Subcutaneous abdominal adipose tissue (tissue), 5 donors: Measurements from ENCODE around the gene DUSP14.
"Not testable (repeated sequence)": the region's sequence is repeated elsewhere in the genome, so short reads cannot be mapped to it uniquely, and the experiment has no call there.

ENCODE experiments used
- H3K27ac ChIP-seq: one replicate; pipeline ENCODE4 v1.7.0; 2013; ENCODE audit warnings: low read depth, mild to moderate bottlenecking, inconsistent platforms, low read length, moderate library complexity
- H3K27me3 ChIP-seq, 5 donors: one replicate each; pipeline ENCODE4 v1.7.0; 2013; ENCODE audit warnings: low read length in 5 of 5, inconsistent platforms in 1 of 5; ENCODE audit not compliant: control insufficient read depth in 5 of 5, insufficient read depth in 4 of 5
- H3K36me3 ChIP-seq, 5 donors: one replicate each; pipeline ENCODE4 v1.7.0; 2013; ENCODE audit warnings: low read length in 5 of 5; ENCODE audit not compliant: control insufficient read depth in 5 of 5, insufficient read depth in 5 of 5
- H3K4me1 ChIP-seq, 5 donors: one replicate each; pipeline ENCODE4 v1.7.0; 2013; ENCODE audit warnings: low read length in 5 of 5, mild to moderate bottlenecking in 3 of 5, moderate library complexity in 1 of 5; ENCODE audit not compliant: control insufficient read depth in 5 of 5, insufficient read depth in 5 of 5
- H3K4me3 ChIP-seq, 5 donors: one replicate each; pipeline ENCODE4 v1.7.0; 2013; ENCODE audit warnings: low read length in 5 of 5, low read depth in 1 of 5
- H3K9ac ChIP-seq, 5 donors: one replicate each; pipeline ENCODE4 v1.7.0; 2013; ENCODE audit warnings: low read length in 5 of 5, mild to moderate bottlenecking in 4 of 5, moderate library complexity in 3 of 5
- H3K9me3 ChIP-seq, 5 donors: one replicate each; pipeline ENCODE4 v1.7.0; 2013; ENCODE audit warnings: low read length in 5 of 5; ENCODE audit not compliant: control insufficient read depth in 5 of 5
- donor health status: healthy.
- donor health status: healthy.
- donor health status: healthy.
- donor health status: healthy.
- donor health status: healthy.

DUSP14 gene

GRCh38 chr17:37510056-37510455, 20.4 kb downstream of the DUSP14 start:
- no peak overlapping the region for H3K4me3 ChIP-seq
- H3K9ac ChIP-seq: no peak overlapping the region
- H3K36me3 ChIP-seq: peaks cover 10 to 39% (median 30%) of the 10 kb centered on the region in 5 donors
- H3K9me3 ChIP-seq: no peaks in the 10 kb centered on the region
- no peaks in the 10 kb centered on the region for H3K4me1 ChIP-seq
- H3K27me3 ChIP-seq: no peaks in the 10 kb centered on the region
- no peak overlapping the region for H3K27ac ChIP-seq

- not testable (repeated sequence) for H3K4me3 ChIP-seq, H3K4me1 ChIP-seq, H3K9ac ChIP-seq, H3K27me3 ChIP-seq, H3K9me3 ChIP-seq, H3K27ac ChIP-seq
- H3K36me3 ChIP-seq: peaks cover 12 to 48% (median 34%) of the 10 kb centered on the region in 5 donors
Measured at GRCh38 chr17:37511642-37512041, 22.0 kb downstream of the DUSP14 start.

- H3K4me1 ChIP-seq: no peaks in the 10 kb centered on the region
- no peak overlapping the region for H3K27ac ChIP-seq
- H3K4me3 ChIP-seq: no peak overlapping the region
- H3K9me3 ChIP-seq: no peaks in the 10 kb centered on the region
- no peak overlapping the region for H3K9ac ChIP-seq
- H3K27me3 ChIP-seq: no peaks in the 10 kb centered on the region
- H3K36me3 ChIP-seq: peaks cover 14 to 56% (median 40%) of the 10 kb centered on the region in 5 donors
Measured at GRCh38 chr17:37512442-37513068, 22.9 kb downstream of the DUSP14 start.

GRCh38 chr17:37513711-37514110, 24.0 kb downstream of the DUSP14 start:
- no peaks in the 10 kb centered on the region for H3K9me3 ChIP-seq
- H3K36me3 ChIP-seq: peaks cover 18 to 62% (median 51%) of the 10 kb centered on the region in 5 donors

GRCh38 chr17:37516127-37516571, 26.5 kb downstream of the DUSP14 start:
- H3K36me3 ChIP-seq: peaks cover 24 to 79% (median 71%) of the 10 kb centered on the region in 5 donors
- H3K9ac ChIP-seq: no peak overlapping the region
- no peak overlapping the region for H3K4me3 ChIP-seq
- no peak overlapping the region for H3K27ac ChIP-seq
- H3K4me1 ChIP-seq: peaks cover 0 to 4% (median 0%) of the 10 kb centered on the region in 5 donors
- H3K9me3 ChIP-seq: no peaks in the 10 kb centered on the region
- H3K27me3 ChIP-seq: no peaks in the 10 kb centered on the region

More at GRCh38 chr17:37513711-37514110, 24.0 kb downstream of the DUSP14 start:
- Histone ChIP-seq H3K9ac (no peak overlapping the region), H3K27me3 (no peaks in the 10 kb centered on the region), H3K4me1 (peaks cover 0 to 4% (median 0%) of the 10 kb centered on the region in 5 donors), H3K27ac (no peak overlapping the region), H3K4me3 (no peak overlapping the region)

GRCh38 chr17:37517881-37518280, 28.2 kb downstream of the DUSP14 start:
- peaks cover 23 to 81% (median 69%) of the 10 kb centered on the region in 5 donors for H3K36me3 ChIP-seq
- no peak overlapping the region for H3K27ac ChIP-seq
- H3K27me3 ChIP-seq: no peaks in the 10 kb centered on the region
- no peak overlapping the region for H3K4me3 ChIP-seq
- no peak overlapping the region for H3K9ac ChIP-seq
- H3K4me1 ChIP-seq: peaks cover 0 to 4% (median 0%) of the 10 kb centered on the region in 5 donors
- no peaks in the 10 kb centered on the region for H3K9me3 ChIP-seq

GRCh38 chr17:37518826-37519225, 29.1 kb downstream of the DUSP14 start:
- Histone ChIP-seq H3K36me3 (peaks cover 19 to 77% (median 68%) of the 10 kb centered on the region in 5 donors), H3K4me3 (no peak overlapping the region), H3K4me1 (peaks cover 0 to 4% (median 0%) of the 10 kb centered on the region in 5 donors), H3K9ac (no peak overlapping the region), H3K27ac (no peak overlapping the region), H3K9me3 (no peaks in the 10 kb centered on the region), H3K27me3 (no peaks in the 10 kb centered on the region)

GRCh38 chr17:37519251-37519985, 29.7 kb downstream of the DUSP14 start:
- H3K4me1 ChIP-seq: peaks cover 0 to 4% (median 0%) of the 10 kb centered on the region in 5 donors
- no peaks in the 10 kb centered on the region for H3K9me3 ChIP-seq
- no peak overlapping the region for H3K4me3 ChIP-seq
- no peak overlapping the region for H3K9ac ChIP-seq
- no peaks in the 10 kb centered on the region for H3K27me3 ChIP-seq
- H3K27ac ChIP-seq: no peak overlapping the region
- peaks cover 22 to 80% (median 68%) of the 10 kb centered on the region in 5 donors for H3K36me3 ChIP-seq

- Histone ChIP-seq H3K9me3 (no peaks in the 10 kb centered on the region), H3K36me3 (peaks cover 21 to 80% (median 65%) of the 10 kb centered on the region in 5 donors), H3K9ac (no peak overlapping the region)
Measured at GRCh38 chr17:37520174-37520573, 30.5 kb downstream of the DUSP14 start.

GRCh38 chr17:37521821-37522220, 32.1 kb downstream of the DUSP14 start:
- H3K36me3 ChIP-seq: peaks cover 25 to 84% (median 65%) of the 10 kb centered on the region in 5 donors
- H3K4me3 ChIP-seq: no peak overlapping the region
- no peaks in the 10 kb centered on the region for H3K9me3 ChIP-seq
- no peaks in the 10 kb centered on the region for H3K27me3 ChIP-seq
- no peak overlapping the region for H3K9ac ChIP-seq
- no peak overlapping the region for H3K27ac ChIP-seq
- H3K4me1 ChIP-seq: peaks cover 0 to 4% (median 0%) of the 10 kb centered on the region in 5 donors

More at GRCh38 chr17:37520174-37520573, 30.5 kb downstream of the DUSP14 start:
- Histone ChIP-seq H3K4me1 (peaks cover 0 to 4% (median 0%) of the 10 kb centered on the region in 5 donors), H3K27ac (no peak overlapping the region), H3K27me3 (no peaks in the 10 kb centered on the region), H3K4me3 (no peak overlapping the region)
